ENCODE measurements around the gene MYOCD.

Gene MYOCD

DNA sequence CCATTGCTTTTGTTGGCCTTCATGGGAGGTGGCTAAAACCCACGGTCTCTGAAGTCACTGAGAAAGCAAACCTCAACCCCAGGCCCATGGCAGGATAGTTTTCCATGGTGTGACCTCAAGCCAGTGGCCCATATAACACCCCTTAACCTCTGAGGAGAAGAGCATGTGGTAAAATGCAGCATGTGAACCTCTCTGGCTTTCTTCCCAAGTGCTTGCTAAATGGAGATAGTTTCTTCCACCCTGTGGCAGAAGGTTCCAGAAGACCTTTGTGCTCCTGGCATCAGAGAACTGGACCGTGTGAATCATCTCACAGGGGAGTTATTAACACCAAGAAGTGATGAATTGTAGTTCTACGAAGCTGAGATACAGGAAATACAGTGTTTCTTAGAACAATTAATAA is 47.3 kb downstream of the MYOCD start:
- no peak for DNase-seq

DNA sequence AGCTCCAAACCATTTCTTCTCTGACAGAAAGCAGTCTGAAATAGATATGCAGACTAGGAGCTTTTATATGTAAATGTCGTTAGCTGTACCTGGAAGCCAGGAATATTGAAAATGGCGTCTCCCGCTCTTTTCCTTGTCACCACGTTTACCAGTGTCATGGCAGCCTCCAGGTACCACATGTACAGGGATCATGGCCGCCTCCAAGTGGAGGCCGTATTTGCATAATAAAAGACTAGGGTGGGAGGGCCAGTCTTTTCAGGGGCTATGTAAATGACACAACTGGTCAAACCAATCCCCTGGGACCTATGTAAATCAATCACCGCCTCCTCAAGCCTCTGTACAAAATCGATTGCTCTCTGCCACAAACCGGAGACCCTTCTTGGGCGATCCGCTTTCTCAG is 54.3 kb downstream of the MYOCD start:
- DNase-seq, result no peak

DNA sequence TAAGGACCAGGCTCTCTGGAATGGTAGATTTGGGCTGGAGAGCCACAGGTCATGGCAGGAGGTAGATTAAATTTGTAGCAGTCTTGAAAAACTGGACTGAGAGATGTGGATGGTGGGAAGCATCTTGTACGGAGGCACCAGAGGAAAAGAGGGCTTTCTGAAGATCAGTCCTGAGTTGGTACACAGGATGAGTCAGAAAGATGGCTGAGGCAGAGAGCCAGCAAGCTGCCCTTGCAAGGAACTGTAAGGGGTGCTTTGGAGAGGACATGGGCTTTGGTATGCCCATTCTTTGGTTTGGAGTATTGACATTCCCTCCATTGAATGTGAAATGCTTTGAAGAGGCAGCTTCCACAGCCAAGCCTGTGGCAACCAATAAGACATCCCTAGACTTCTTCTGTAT is 55.9 kb downstream of the MYOCD start:
- no peak for DNase-seq

DNA sequence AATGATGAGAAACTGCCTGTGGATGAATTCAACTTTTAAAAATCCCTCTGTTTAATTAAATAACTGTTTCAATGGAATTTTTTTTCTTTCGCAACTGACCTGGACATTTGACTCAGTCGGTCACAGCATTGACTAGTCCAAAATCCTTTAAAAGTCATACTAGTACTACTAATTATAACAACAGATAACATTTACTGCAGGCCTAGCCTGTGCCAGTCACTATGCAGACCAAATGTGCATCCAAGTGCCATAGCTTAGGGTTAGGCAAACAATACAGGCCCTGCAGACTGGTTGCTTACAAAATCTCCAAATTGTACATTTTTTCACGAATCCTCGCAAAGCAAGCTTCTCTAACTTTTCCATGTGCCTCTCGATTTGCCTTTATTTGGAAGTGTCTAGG is 56.6 kb downstream of the MYOCD start:
- DNase-seq, result no peak

DNA sequence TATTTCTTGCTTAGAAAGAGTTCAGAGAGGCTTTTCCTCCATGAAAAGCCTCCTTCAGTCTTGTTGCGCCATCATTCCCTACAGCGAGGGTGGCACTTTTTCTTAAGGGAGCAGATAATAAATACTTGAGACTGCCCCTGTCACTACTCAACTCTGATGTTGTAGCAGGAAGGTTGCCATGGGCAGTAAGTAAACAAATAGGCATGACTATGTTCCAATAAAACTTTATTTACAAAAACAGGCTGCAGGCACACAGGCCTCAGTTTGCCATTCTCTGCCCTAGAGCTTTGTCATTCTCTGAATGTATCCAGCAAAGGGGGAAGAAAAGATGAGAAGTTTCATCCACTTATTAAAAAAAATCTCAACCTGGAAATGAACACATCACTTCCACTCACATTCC is 60.4 kb downstream of the MYOCD start:
- DNase-seq, result no peak

DNA sequence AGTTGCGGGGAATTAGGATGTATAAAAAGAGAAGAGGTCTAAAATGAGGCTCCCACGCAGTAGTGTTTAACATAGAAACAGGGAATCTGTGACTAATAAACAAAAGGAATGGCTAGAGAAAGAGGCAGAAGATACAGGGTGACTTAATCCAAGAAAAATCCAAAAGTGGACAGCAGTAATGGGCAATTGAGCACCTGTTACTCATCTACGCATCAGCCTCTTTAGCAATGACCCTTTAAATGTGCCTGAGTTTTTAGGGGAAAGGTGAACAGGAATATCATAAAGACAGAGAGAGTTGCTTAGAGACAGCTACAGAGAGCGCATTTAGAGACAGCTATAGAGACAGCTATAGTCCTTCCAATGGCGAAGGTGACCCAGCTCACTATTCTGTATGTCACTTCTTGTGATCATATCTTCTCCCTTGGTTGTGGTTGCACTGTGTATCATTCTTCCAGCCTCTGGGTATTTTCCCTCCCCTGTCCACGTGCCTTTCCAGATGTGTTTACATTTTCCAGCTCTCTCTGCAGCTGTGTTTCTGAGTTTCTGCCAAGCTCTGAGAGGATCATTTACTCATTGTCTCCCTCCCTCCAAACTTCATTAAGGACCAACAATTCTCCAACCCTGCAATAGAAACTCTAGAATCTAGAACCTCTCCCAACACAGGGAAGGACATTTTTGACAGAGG is 61.5 kb downstream of the MYOCD start:
- DNase-seq, result peak; percentile 56

DNA sequence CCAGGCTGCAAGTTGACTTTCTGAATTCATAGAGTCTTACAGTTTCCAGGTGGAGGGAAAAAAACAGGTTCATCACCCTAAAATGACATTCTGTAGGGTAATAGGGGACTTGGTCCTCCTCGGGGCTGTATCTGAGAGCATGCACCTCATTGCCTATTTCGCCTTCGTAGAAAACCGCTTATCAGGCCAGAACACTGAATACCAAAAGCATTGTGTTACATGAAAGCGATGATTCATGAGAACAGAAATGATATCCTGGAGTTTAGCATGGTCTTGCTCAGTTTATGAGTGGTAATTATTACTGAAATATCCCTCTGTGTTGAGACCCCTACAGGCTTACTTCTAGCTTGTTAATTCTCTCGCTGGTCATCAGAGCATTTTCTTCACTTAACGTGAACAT is 62.2 kb downstream of the MYOCD start:
- DNase-seq, result no peak

DNA sequence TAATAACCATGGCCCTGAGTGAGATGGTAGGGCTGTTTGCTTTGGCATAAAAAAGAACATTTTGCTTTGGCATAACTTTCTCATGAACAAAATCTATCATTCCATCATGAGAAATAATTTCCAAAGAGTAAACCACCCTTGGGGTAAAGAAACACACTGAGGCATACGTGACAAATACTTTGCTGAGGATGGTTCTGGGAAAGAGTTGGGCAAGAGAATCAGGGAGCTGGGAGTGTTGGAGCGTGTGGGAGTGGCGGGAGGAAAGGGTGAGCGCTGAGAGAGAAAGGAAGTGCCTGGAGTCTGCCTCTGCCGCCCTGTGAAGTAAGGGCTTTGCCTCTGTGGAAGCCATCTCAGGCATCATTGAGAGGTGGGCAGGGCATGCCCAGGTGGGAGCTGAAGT is 63.4 kb downstream of the MYOCD start:
- no peak for DNase-seq

DNA sequence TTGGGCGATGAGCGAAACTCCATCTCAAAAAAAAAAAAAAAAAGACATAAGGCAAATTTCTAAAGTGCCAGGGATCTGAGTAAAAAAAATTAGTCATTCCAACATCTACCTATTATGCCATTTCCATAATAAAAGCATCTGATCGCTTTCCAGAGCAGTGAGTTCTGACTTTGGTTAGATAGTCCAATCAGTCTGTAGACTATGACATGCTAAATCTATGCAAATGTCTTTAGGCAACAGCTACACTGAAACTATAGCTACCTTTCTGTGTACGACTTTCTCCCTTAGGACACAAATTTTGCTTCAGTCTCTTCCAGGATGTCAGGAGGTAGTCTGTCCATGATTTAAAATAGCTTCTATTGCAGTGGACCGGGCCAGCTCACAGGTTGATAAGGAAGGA is 64.7 kb downstream of the MYOCD start:
- DNase-seq, result no peak

DNA sequence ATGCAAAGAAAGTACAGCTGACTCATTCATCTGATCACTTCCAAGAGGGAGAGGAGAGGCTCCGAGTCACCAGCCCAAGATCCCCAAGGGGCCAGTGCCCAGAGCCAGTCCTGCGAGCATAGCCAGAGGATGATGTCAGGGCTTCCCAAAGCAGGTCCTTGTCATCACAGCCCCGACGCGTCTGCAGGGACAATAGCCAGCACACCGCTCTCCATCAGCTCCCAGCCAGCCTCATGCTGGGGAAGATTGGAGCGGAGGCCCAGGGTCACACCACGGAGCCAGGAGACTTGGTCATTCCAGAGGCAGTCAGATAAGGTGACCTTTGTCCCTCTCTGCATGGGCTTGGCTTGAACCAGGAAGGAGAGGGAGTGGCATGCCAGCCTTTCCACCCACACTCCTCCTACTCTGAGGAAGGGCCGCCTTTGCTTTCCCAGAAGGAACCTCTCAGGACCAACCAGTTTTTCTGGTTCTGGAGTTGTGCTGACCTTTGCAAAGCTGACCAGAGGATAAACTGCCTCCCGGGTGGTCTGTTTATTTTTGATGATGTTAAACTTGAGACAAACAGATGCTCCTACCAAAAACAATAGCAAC is 65.3 kb downstream of the MYOCD start:
- peak; percentile 72 for DNase-seq

DNA sequence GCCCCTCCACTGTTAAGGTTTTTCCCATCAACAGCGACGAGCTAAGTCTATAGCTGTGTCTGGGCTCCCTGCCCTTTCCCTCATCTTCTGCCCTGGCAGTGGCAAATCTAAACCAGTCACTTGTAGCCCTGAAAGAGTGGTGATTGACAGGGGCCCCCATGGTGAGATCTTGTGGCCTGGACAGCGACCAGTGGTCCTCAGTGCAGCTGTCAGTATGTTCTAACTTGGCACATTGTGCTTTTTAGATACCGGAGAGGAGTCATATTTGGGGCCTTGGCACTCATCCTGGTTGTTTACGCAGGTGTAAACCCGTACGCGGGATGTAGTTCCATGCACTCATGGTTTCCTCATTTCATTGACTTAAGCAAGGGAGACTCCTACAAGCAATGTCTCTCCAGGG is 66.1 kb downstream of the MYOCD start:
- DNase-seq, result no peak

DNA sequence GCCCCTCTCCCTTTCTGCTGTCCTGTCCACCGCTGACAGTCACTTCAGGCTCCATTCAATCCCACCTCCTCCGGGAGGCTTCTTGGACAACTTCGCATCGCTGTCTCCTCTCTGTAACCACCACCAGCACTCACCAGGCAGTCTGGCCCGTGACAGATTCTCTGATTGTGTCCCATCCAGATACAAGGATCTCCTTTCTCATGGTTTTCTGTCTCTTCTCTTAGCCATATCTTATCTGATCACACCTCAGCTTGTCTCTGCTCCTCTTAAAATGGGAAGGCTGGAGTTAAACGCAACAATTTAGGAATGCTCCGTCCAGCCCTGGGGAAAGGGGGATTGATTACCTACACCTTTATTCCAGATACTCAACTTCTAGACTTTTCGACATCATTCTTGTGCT is 66.7 kb downstream of the MYOCD start:
- DNase-seq, result no peak

DNA sequence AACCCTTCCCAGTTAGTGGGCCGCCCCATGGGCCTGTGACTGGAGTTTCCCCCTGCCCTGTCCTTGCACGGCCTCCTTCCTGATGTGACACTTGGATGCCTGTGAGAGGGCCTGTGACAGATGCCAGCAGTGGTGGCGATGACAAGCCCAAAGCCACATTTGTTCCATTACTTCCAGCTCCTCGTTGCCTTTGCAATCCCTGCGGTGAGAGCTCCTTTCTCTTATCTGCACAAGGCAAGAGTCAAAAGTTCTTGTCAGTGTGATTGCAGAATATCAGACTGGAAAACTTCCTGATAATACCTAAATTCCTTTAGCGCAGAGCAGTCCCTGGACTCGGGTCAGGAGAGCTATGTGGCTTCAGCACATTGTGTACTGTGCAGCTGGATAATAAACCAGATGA is 69.2 kb downstream of the MYOCD start:
- peak; percentile 52 for DNase-seq

DNA sequence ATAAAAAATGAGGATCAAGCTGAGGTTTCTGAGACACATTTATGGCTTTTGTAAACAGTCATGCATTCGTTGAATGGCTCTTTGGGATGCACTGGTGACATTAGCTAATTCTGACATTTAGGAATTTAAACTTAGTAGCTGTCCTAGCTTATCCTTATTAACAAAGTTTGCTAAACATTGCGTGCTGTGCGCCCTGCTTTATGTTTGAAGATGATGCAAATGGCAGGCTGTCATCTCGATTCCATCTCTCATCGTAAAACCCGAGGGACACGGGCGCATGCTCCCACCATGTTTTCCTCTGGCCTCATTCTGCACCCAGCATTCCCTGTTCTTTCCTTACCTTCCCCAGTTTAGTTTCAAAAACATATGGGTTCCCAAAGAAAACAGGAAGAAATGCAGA is 69.8 kb downstream of the MYOCD start:
- peak; percentile 82 for DNase-seq

DNA sequence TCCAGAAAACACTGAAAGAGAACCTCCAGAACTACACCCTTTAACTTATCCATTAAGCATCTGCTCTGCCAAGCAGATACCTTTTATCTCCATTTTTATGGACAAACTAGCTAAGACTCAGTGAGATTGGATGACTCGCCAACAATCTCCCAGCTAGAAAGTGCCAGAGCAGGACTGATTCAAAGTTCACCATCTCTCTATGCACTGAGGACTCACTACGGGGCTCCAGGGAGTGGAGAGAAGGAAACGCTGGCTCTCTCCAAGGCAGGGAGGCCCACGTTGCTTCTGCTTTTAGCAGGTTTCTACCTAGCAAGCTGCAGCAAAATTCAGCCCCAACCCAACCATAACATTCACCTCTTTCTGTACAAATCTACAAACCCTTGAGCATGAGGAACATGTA is 70.8 kb downstream of the MYOCD start:
- no peak for DNase-seq

DNA sequence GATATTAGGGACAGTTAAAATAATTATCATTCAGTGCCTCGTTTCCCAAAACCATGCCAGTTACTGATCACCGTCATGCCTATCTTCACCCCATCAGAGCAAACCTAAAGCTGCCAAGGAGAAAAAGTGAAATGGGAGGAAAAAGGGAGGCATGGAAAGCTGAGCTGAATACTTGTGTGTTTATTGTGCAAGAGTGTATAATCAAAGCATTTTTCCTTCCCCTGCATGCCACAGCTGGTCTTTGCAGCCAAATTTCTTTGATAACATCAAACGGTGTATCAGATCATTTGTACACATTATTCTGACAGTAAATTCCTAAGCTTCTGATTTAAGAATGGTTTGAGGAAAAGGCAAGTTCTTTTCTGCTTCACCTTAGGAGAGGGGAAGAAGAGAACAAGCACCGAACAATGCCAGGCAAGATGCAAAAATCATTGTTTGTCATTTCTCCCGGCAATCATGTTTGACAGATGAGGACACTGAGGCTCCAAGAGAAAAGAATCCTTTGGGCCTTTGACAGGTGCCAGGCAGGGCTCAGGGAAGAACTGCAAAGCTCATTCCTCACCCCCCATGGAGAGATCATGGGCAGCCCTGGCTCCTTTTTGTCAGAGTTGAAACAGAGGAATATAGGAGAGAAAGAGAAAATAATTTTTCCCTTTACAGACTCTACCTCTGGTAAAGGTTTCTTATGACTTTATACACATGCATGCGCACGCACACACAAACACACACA is 72.2 kb downstream of the MYOCD start:
- peak; percentile 47 for DNase-seq

DNA sequence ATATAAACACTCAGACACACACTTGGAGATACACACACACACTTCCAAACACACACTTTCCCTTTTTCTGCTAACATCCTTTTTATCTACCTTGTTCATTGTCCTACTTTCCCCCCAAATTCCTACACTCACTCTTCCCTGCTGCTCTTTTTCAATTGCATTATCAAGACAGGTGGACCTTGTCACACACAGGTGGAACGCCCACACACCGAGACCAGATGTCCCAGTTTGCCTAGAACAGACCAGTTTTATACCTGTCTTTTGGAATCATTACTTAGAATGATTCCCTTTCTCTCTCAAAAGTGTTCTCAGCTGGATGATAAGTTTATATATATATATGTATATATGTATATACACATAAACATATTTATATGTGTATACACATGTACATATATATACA is 72.9 kb downstream of the MYOCD start:
- DNase-seq, result no peak

DNA sequence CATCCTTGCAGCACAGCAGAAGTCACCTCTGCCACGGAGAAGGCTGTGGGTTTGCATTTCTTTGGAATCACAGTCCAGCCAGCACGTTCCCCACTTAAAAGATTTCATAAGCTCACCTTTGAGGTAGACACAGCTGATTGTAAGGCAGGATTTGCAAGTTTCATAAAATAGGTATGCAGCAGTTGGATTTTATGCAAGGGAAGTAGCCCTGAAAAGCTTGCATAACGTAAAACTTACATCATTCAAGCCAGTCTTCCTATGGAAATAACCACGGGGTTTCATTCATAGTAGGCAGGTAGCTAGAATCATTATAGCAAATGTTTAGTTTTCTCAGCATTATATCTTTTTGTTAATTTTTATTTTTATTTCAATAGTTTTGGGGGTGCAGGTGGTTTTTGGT is 73.8 kb downstream of the MYOCD start:
- DNase-seq, result no peak

DNA sequence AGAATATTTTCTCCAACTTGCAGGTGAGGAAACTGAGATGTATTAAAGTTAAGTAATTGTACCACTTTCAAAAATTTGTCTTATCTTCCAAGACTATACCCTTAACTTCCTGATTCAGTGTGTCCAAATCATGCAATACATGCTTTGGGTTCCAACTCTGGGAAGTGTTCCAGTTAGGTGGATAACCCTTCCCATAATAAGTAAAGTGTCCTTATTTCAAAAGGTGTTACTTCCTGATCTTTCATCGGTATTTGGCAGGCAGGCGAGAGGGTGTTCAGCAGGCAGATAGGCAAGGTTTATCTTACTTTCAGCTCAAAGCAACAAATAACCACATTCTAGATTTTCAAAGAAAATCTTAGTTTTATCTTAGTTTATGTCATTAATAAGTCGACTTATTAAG is 77.4 kb downstream of the MYOCD start:
- DNase-seq, result no peak

DNA sequence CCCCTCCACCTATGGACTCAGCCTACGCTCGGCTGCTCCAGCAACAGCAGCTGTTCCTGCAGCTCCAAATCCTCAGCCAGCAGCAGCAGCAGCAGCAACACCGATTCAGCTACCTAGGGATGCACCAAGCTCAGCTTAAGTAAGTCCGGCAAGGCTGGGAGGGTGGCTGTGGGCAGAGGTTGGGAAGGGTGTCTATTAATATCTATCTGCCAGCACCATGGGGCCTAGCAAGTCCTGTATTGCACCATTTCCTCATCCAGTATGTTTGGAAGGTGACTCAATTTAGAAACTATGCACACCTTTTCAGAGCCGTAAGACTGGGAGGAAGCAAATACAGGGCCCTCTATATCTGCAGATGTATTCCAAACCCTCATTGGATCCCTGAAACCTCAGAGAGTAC is 78.6 kb downstream of the MYOCD start:
- no peak for DNase-seq

DNA sequence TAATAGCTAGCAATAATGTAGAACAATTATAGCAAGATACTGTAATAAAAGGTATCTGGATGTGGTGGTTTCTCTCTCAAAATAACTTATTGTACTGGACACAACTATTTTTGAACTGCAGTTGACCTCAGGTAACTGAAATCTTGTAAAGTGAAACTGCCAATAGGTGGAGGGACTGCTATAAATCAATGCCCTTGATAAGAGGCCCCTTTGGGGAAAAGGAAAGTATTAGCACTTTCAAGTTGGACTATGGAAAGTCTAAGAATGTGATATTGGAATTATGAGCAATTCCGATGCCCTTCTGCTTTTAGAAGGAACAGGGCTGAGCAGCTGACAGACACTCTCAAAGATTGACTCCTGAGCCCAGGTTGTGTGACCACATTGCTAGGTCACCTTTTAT is 79.1 kb downstream of the MYOCD start:
- DNase-seq, result no peak

DNA sequence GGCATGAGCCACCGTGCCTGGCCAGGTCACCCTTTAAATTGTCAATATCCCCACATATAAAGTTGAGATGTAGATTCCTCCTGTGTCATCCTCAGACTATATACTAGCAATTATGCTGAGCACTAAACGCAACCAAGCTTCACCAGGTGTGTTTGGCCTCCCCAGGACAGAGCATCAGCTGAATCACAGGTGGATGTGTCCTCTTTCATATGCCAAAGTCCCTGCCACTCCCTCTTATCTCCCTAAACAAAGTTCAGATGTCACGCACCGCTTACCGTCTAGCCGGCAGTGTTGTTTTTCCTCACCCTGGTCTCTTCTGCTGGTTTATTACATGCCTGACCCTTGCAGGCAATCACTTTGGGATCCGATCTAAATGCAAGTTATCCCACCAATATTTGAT is 79.8 kb downstream of the MYOCD start:
- no peak for DNase-seq

DNA sequence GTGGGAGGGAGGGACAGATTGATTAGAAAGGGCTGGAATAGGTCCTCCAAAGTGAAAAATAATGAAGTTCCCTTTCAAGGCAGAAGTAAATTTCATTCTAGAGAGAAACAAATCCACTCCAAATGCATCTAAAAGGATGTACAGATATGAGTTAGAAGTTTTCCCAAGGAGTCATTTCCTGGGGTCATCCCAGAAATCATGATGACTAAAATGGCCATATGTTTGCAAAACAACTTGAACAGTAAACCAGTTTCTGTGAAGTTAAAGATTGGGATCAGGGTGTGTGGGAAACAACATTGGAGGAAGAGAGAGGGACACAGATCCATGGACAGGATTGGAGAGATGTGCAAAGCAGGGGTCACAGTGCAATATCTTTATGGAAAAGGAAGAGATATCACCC is 91.1 kb downstream of the MYOCD start:
- no peak for DNase-seq

DNA sequence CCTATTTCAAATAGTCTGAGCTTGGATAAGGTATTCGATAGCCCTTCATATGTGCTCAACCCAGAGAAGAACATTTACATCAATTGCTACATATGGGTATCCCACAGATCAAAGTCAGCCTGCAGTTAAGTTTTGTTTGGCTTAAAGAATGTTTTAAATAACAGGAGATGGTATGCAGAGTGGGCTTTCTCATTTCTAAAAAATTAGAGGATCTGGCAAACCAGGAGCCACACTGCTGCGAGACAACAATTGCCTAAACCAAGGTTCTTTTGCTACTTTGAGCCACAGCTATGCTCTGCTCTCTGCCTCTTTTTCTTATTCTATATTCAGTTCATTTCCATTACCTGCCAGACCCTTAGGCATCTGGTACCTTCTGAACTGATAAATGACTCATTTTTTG is 93.4 kb downstream of the MYOCD start:
- DNase-seq, result no peak

DNA sequence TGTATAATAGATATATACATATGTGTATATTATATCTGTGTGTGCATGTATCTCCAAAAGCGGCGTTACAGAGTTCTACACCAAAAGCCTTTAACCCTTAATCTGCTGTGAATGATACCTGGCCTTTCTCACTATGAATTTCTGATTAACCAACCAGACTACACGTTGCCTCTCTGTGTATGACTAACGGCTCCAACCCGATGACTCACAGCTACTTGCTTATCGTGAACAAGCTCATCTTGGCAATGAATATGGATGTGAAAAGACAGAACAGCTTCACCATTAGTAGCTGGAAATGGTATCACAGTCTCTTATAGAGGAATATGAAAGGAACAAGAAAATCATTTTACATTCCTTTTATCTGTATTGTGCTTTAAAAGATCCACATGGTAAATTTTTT is 99.9 kb downstream of the MYOCD start:
- DNase-seq, result no peak

Data from eye (tissue), 1 donor.